K562 (cell line): Measurements from ENCODE around the gene ZNHIT1. TPM values are rescaled to one million over a fixed set of nuclear protein-coding genes. Genes with fewer than 3 reads are reported as not detected.

Experiments used
- ATAC-seq: fragments of 200-7000 bp; cut with Tn5 transposase; 3 replicates; pipeline ENCODE4 v1.9.1; 2020; ENCODE audit warnings: moderate library complexity
- BruUV-seq: library from RNA; stranded (reverse); fragments of 400-500 nt; replicated peaks from 2 replicates; lab custom pipeline; 2021; lab: Mats Ljungman, UMichigan
- CTCF ChIA-PET: fragments of 300-600 bp; formaldehyde crosslinking; extraction: SDS; loops from one replicate; lab custom pipeline; 2021; ENCODE audit warnings: low intra/inter-chr PET ratio; lab: Yijun Ruan, JAX
- POLR2A ChIA-PET: fragments of 300-600, 350-650 bp; sonication (Branson Sonifier 250); formaldehyde crosslinking; extraction: SDS; loops from one replicate; lab custom pipeline; 2021; ENCODE audit warnings: antibody characterized with exemption, inconsistent platforms; lab: Yijun Ruan, JAX
- DNase-seq, 4 experiments: peaks; one replicate each; pipeline versions ENCODE4 v3.0.0 to v3.0.0-alpha.2; 2011 to 2018; ENCODE audit warnings: low spot score in 3 of 4, mixed read lengths in 3 of 4; ENCODE audit errors: extremely low read depth in 1 of 4
- FAIRE-seq: peaks from 2 replicates; lab custom pipeline; 2011; peaks lifted over from hg19 to GRCh38; lab: Jason Lieb, UNC
- H2AFZ ChIP-seq: 2 replicates; pipeline ENCODE4 v1.6.0; 2011; ENCODE audit warnings: low read depth, low read length, control low read depth, inconsistent platforms
- H3K27ac ChIP-seq: fragments of 200-600 bp; 3 replicates; pipeline ENCODE4 v1.8.0; 2011; ENCODE audit warnings: low read depth, mild to moderate bottlenecking, control low read depth, inconsistent platforms, low read length, moderate library complexity, mixed read lengths; ENCODE audit errors: extremely low read depth
- H3K27me3 ChIP-seq, 2 experiments: fragments of 300-600 bp in 1 of 2; 2 replicates in 1 of 2; 3 replicates in 1 of 2; pipeline versions ENCODE4 v1.6.0 to v1.8.0; 2011; ENCODE audit warnings: inconsistent platforms in 2 of 2, low read length in 2 of 2, mild to moderate bottlenecking in 1 of 2, mixed read lengths in 1 of 2, moderate library complexity in 1 of 2; ENCODE audit not compliant: control insufficient read depth in 2 of 2, insufficient read depth in 2 of 2
- H3K36me3 ChIP-seq: fragments of 300-600 bp; 3 replicates; pipeline ENCODE4 v1.8.0; 2011; ENCODE audit warnings: mild to moderate bottlenecking, low read length, inconsistent platforms; ENCODE audit not compliant: control insufficient read depth, insufficient read depth
- H3K4me1 ChIP-seq, 2 experiments: fragments of 200-600 bp in 1 of 2; replicated peaks in 1 of 2; 2 replicates in 1 of 2; 3 replicates in 1 of 2; pipeline versions ENCODE4 v1.5.1 to v1.8.0; 2011; ENCODE audit warnings: inconsistent platforms in 2 of 2, low read length in 2 of 2, mild to moderate bottlenecking in 1 of 2, mixed read lengths in 1 of 2, moderate library complexity in 1 of 2; ENCODE audit not compliant: control insufficient read depth in 2 of 2, insufficient read depth in 2 of 2
- H3K4me2 ChIP-seq: 2 replicates; pipeline ENCODE4 v1.6.1; 2011; ENCODE audit warnings: low read length, control low read depth, inconsistent platforms, mixed read lengths; ENCODE audit not compliant: insufficient read depth
- H3K4me3 ChIP-seq: fragments of 200-600 bp; sonication (generic), shearing (Covaris generic); 2 replicates; pipeline ENCODE4 v1.5.1; 2016; ENCODE audit warnings: control low read depth, inconsistent platforms
- H3K79me2 ChIP-seq: fragments of 200-600 bp; 3 replicates; pipeline ENCODE4 v1.8.0; 2011; ENCODE audit warnings: low read length, inconsistent platforms; ENCODE audit not compliant: control insufficient read depth, insufficient read depth
- H3K9ac ChIP-seq, 2 experiments: 2 replicates each; pipeline versions ENCODE4 v1.6.0 to v1.6.1; 2011; ENCODE audit warnings: low read depth in 2 of 2, low read length in 2 of 2, control low read depth in 1 of 2, inconsistent platforms in 1 of 2, mild to moderate bottlenecking in 1 of 2, mixed read lengths in 1 of 2; ENCODE audit not compliant: insufficient read depth in 1 of 2
- H3K9me1 ChIP-seq: one replicate; pipeline ENCODE4 v1.6.0; 2011; ENCODE audit warnings: inconsistent platforms, mild to moderate bottlenecking, low read length, moderate library complexity; ENCODE audit not compliant: control insufficient read depth, insufficient read depth
- H3K9me3 ChIP-seq: replicated peaks from 2 replicates; pipeline ENCODE4 v1.5.1; 2011; ENCODE audit warnings: low read depth, low read length, inconsistent platforms; ENCODE audit not compliant: control insufficient read depth, insufficient read depth
- H4K20me1 ChIP-seq: replicated peaks from 2 replicates; pipeline ENCODE4 v1.6.1; 2011; ENCODE audit warnings: low read length, inconsistent platforms, mixed read lengths; ENCODE audit not compliant: control insufficient read depth, insufficient read depth
- CBFA2T2 ChIP-seq: fragments of 450-650 bp; conservative IDR thresholded peaks from 2 replicates; pipeline ENCODE4 v1.6.1; 2017; ENCODE audit warnings: mild to moderate bottlenecking
- CBFA2T3 ChIP-seq: fragments of 450-650 bp; IDR thresholded peaks from 2 replicates; pipeline ENCODE4 v1.6.1; 2017
- CBX8 ChIP-seq: fragments of 200-600 bp; sonication (generic); IDR thresholded peaks from 2 replicates; pipeline ENCODE4 v1.6.1; 2012; ENCODE audit warnings: borderline replicate concordance, mixed run types, low read depth, mild to moderate bottlenecking, moderate library complexity, mixed read lengths, low read length, control low read depth, inconsistent platforms; ENCODE audit not compliant: poor library complexity, severe bottlenecking; ENCODE audit errors: extremely low read depth
- CTCFL ChIP-seq: IDR thresholded peaks from 2 replicates; pipeline ENCODE4 v1.6.1; 2011; ENCODE audit warnings: borderline replicate concordance, low read depth, mild to moderate bottlenecking, moderate library complexity, low read length; ENCODE audit not compliant: insufficient read depth, poor library complexity, severe bottlenecking
- FOXA1 ChIP-seq: fragments of 450-650 bp; IDR thresholded peaks from 2 replicates; pipeline ENCODE4 v1.6.1; 2016; ENCODE audit warnings: mild to moderate bottlenecking, borderline replicate concordance
- FOXK2 ChIP-seq, 2 experiments: fragments of 450-650 bp; IDR thresholded peaks in 1 of 2; conservative IDR thresholded peaks in 1 of 2; 2 replicates each; pipeline ENCODE4 v1.6.1; 2016; ENCODE audit warnings: low read depth in 2 of 2, mild to moderate bottlenecking in 1 of 2
- KAT8 ChIP-seq: fragments of 450-650 bp; IDR thresholded peaks from 2 replicates; pipeline ENCODE4 v1.6.1; 2016; ENCODE audit warnings: low read depth, mild to moderate bottlenecking
- KLF6 ChIP-seq: fragments of 250-450 bp; sonication (Bioruptor Pico); IDR thresholded peaks from 2 replicates; pipeline ENCODE4 v1.4.0; 2020; ENCODE audit warnings: mild to moderate bottlenecking, moderate library complexity, borderline replicate concordance
- MED1 ChIP-seq: sonication (generic); formaldehyde crosslinking; IDR thresholded peaks from 2 replicates; pipeline ENCODE4 v1.8.1; 2023; ENCODE audit warnings: missing genetic modification reagents, borderline replicate concordance
- MEF2D ChIP-seq: conservative IDR thresholded peaks from 2 replicates; pipeline ENCODE4 v1.6.1; 2016; ENCODE audit warnings: low read depth, missing genetic modification characterization, missing compliant biosample characterization
- NFE2L1 ChIP-seq: fragments of 450-650 bp; IDR thresholded peaks from 2 replicates; pipeline ENCODE4 v1.6.1; 2016; ENCODE audit warnings: missing genetic modification characterization, low read depth, mild to moderate bottlenecking, missing compliant biosample characterization, moderate library complexity, borderline replicate concordance
- NFRKB ChIP-seq: fragments of 450-650 bp; IDR thresholded peaks from 2 replicates; pipeline ENCODE4 v1.6.1; 2016; ENCODE audit warnings: low read depth
- RAD21 ChIP-seq, 2 experiments: fragments of 250-450 bp in 1 of 2; fragments of 450-650 bp in 1 of 2; sonication (Bioruptor Pico) in 1 of 2; formaldehyde crosslinking in 1 of 2; IDR thresholded peaks in 1 of 2; conservative IDR thresholded peaks in 1 of 2; 2 replicates each; pipeline versions ENCODE4 v1.4.0 to v1.8.0; 2020 to 2022; ENCODE audit warnings: mild to moderate bottlenecking in 2 of 2, moderate library complexity in 1 of 2
- RBM39 ChIP-seq: fragments of 200-400 bp; formaldehyde crosslinking; optimal IDR thresholded peaks from 2 replicates; pipeline ENCODE3; 2018; ENCODE audit warnings: low read depth, low read length
- RNF2 ChIP-seq: sonication (generic); IDR thresholded peaks from 2 replicates; pipeline ENCODE4 v1.6.1; 2016
- SMC3 ChIP-seq: conservative IDR thresholded peaks from 2 replicates; pipeline ENCODE4 v1.6.1; 2011; ENCODE audit warnings: low read depth, low read length, improper control_type of control experiment; ENCODE audit not compliant: insufficient read depth
- ZC3H4 ChIP-seq: sonication (generic); formaldehyde crosslinking; IDR thresholded peaks from 2 replicates; pipeline ENCODE4 v1.9.0; 2021; ENCODE audit warnings: missing genetic modification reagents, borderline replicate concordance
- ZNF511 ChIP-seq: sonication (generic); formaldehyde crosslinking; IDR thresholded peaks from 2 replicates; pipeline ENCODE4 v1.8.0; 2022; ENCODE audit warnings: mild to moderate bottlenecking, missing genetic modification reagents
- WGBS: fragments of 100-300 bp; shearing (Covaris generic); methylation state at CpG from one replicate; pipeline ENCODE4 v1.1.6; 2016; ENCODE audit warnings: low coverage, mixed read lengths; ENCODE audit not compliant: insufficient coverage; ENCODE audit errors: missing lambda C conversion rate; 5-methylcytosine and 5-hydroxymethylcytosine counted together
- in situ Hi-C: fragments of 300-500 bp; cut with MboI; formaldehyde crosslinking; loops from 4 replicates; pipeline ENCODE4 v1.15.0; 2018; ENCODE audit warnings: inconsistent platforms, mixed read lengths
- intact Hi-C: fragments of 100-400 bp; cut with micrococcal nuclease; formaldehyde crosslinking; loops from 2 replicates; pipeline ENCODE4 v1.14.2; 2022
- polyA plus RNA-seq, 8 experiments: library from polyadenylated mRNA; depleted of rRNA in 4 of 8; stranded (reverse) in 5 of 8; unstranded in 3 of 8; fragments of >200 nt; fragmentation: Nextera tagmentation in 2 of 8; fragmentation: Illumina TruSeq in 1 of 8; extraction: Ambion mirVana in 2 of 8; extraction: Trizol in 1 of 8; gene quantifications; 2 replicates each; pipeline versions ENCODE4 v1.2.1 to v1.2.3, GENCODE V29; 2011 to 2014; ENCODE audit warnings: inconsistent platforms in 1 of 8, missing spikeins in 1 of 8
- total RNA-seq, 7 experiments: library from RNA; depleted of rRNA in 6 of 7; stranded (reverse); fragments of >200 nt in 6 of 7; fragmentation: Illumina TruSeq in 2 of 7; extraction: Trizol in 2 of 7; gene quantifications; 2 replicates each; pipeline versions ENCODE4 v1.2.1 to v1.2.3, GENCODE V29; 2011 to 2021; ENCODE audit warnings: low replicate concordance in 1 of 7
- TF ChIP-seq, protein P1 (sequence below): fragments of 200-800 bp; sonication (Bioruptor generic); IDR thresholded peaks from 2 replicates; pipeline ENCODE4 v1.6.1; 2017; ENCODE audit warnings: missing genetic modification characterization, missing compliant biosample characterization

The ZNHIT1 gene
- total and polyA plus RNA-seq, 9 of the 15 experiments (the other 6 are each of a cell fraction or from before 2014, with no cell fraction given) = 6.4 to 162 (median 70.1) TPM

GRCh38 chr7:101171442-101171837 lies 46.5 kb upstream of the ZNHIT1 start:
- Histone ChIP-seq H3K79me2 (no peaks in the 10 kb centered on the region), H3K27me3 (peaks cover 30 to 37% of the 10 kb centered on the region in 2 experiments; a peak in 4 of 5 replicates), H4K20me1 (peaks cover 14% of the 10 kb centered on the region), H2AFZ (no peak overlapping the region), H3K9me1 (peaks cover 6% of the 10 kb centered on the region), H3K4me1 (peaks cover 21 to 53% of the 10 kb centered on the region in 2 experiments), H3K9ac (no peak overlapping the region), H3K4me3 (no peak overlapping the region), H3K4me2 (no peak overlapping the region), H3K27ac (no peak overlapping the region), H3K9me3 (no peaks in the 10 kb centered on the region), H3K36me3 (no peaks in the 10 kb centered on the region)
- BruUV-seq = no TSS peak
- CTCF ChIA-PET = interaction anchor here (1.1 to 1.5 kb wide), 2 partner anchors 21 to 119 kb away, joined by 3 read pairs; no protein-coding TSS in a partner anchor
- 3% methylated on average over 9 of the region's 13 CpGs for WGBS
- intact Hi-C loops (no loop called here), in situ Hi-C loops (no loop called here)
- POLR2A ChIA-PET = interaction anchor here (0.5 to 0.7 kb wide), 2 partner anchors 103 to 563 kb away, joined by 3 read pairs; no protein-coding TSS in a partner anchor
- FAIRE-seq (no peak), DNase-seq (peak in 2 of 4 experiments; percentile 40 to 46), ATAC-seq (no peak)
- TF ChIP-seq NFE2L1 (tag) (no peak), RAD21 (CRISPR knock-in tag; conservative IDR thresholded peaks at IDR 0.05 in 1 of 2, IDR thresholded peaks at IDR 0.05 in 1 of 2) (peak in 1 of 2 experiments; percentile 37; a peak in 2 of 4 replicates), RNF2 (no peak), CBFA2T3 (no peak), CBX8 (no peak), FOXK2 (conservative IDR thresholded peaks at IDR 0.05 in 1 of 2, IDR thresholded peaks at IDR 0.05 in 1 of 2; ENCODE audit: low read depth in 2 of 2) (no peak), NFRKB (no peak), CTCFL (peak; percentile 12), KLF6 (CRISPR knock-in tag) (no peak), RBM39 (no peak), MEF2D (tag) (no peak), MED1 (CRISPR knock-in tag) (no peak), FOXA1 (no peak), KAT8 (no peak), ZC3H4 (CRISPR knock-in tag) (no peak), SMC3 (0 out of 2 replicates have a peak, but pooled peaks have one; percentile 12), CBFA2T2 (no peak), ZNF511 (no peak)
- TF ChIP-seq, protein P1, sequence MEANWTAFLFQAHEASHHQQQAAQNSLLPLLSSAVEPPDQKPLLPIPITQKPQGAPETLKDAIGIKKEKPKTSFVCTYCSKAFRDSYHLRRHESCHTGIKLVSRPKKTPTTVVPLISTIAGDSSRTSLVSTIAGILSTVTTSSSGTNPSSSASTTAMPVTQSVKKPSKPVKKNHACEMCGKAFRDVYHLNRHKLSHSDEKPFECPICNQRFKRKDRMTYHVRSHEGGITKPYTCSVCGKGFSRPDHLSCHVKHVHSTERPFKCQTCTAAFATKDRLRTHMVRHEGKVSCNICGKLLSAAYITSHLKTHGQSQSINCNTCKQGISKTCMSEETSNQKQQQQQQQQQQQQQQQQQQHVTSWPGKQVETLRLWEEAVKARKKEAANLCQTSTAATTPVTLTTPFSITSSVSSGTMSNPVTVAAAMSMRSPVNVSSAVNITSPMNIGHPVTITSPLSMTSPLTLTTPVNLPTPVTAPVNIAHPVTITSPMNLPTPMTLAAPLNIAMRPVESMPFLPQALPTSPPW (CRISPR knock-in tag) = peak; percentile 37; the same call in 1 of the 2 replicates
